Smooth muscle cell (in vitro differentiated cells): ENCODE data around the gene MEX3D. TPM values are rescaled to one million over a fixed set of nuclear protein-coding genes. Genes with fewer than 3 reads are reported as not detected.

Experiments used
- DNase-seq: peaks from one replicate; lab custom pipeline; 2025; ENCODE audit not compliant: unreplicated experiment; lab: John Stamatoyannopoulos, UW
- H2AFZ ChIP-seq: fragments of 200-600 bp; sonication (generic); 2 replicates; pipeline ENCODE4 v1.6.0; 2016; ENCODE audit warnings: antibody characterized with exemption, low read depth, mild to moderate bottlenecking
- H3F3A ChIP-seq: fragments of 200-600 bp; sonication (generic); 2 replicates; pipeline ENCODE4 v1.6.0; 2017; ENCODE audit warnings: antibody characterized with exemption, low read depth
- H3K27ac ChIP-seq: fragments of 200-600 bp; sonication (generic); 2 replicates; pipeline ENCODE4 v1.5.1; 2016; ENCODE audit warnings: low read depth, mild to moderate bottlenecking
- H3K27me3 ChIP-seq: fragments of 200-600 bp; sonication (generic); 2 replicates; pipeline ENCODE4 v1.6.1; 2016; ENCODE audit warnings: low read depth, mild to moderate bottlenecking
- H3K36me3 ChIP-seq: fragments of 200-600 bp; sonication (generic); 2 replicates; pipeline ENCODE4 v1.5.1; 2016; ENCODE audit warnings: low read depth
- H3K4me1 ChIP-seq: fragments of 200-600 bp; sonication (generic); 2 replicates; pipeline ENCODE4 v1.5.1; 2016; ENCODE audit warnings: low read depth
- H3K4me2 ChIP-seq: fragments of 200-600 bp; sonication (generic); 2 replicates; pipeline ENCODE4 v1.6.0; 2016; ENCODE audit warnings: mild to moderate bottlenecking
- H3K4me3 ChIP-seq: fragments of 200-600 bp; sonication (generic); 2 replicates; pipeline ENCODE4 v1.5.1; 2016; ENCODE audit warnings: mild to moderate bottlenecking
- H3K79me2 ChIP-seq: fragments of 200-600 bp; sonication (generic); 2 replicates; pipeline ENCODE4 v1.6.0; 2016; ENCODE audit warnings: low read depth, mild to moderate bottlenecking
- H3K9ac ChIP-seq: fragments of 200-600 bp; sonication (generic); 2 replicates; pipeline ENCODE4 v1.6.0; 2016; ENCODE audit warnings: low read depth
- H3K9me3 ChIP-seq: fragments of 200-600 bp; sonication (generic); replicated peaks from 2 replicates; pipeline ENCODE4 v1.5.1; 2016; ENCODE audit warnings: low read depth
- H4K20me1 ChIP-seq: fragments of 200-600 bp; sonication (generic); 2 replicates; pipeline ENCODE4 v1.6.0; 2016; ENCODE audit warnings: low read depth
- WGBS: methylation state at CpG from one replicate; pipeline ENCODE4 v1.1.7; 2016; ENCODE audit warnings: low lambda C conversion rate; 5-methylcytosine and 5-hydroxymethylcytosine counted together
- polyA plus RNA-seq: library from polyadenylated mRNA; unstranded; fragments of >200 nt; fragmentation: Nextera tagmentation; extraction: Ambion mirVana; gene quantifications from 2 replicates; pipeline ENCODE4 v1.2.1, GENCODE V29; 2016
- total RNA-seq: library from RNA; depleted of rRNA; stranded (reverse); fragments of >200 nt; gene quantifications from 2 replicates; pipeline ENCODE4 v1.2.3, GENCODE V29; 2014
- TF ChIP-seq, protein P1 (sequence below): fragments of 200-600 bp; sonication (generic); IDR thresholded peaks from 2 replicates; pipeline ENCODE4 v1.5.1; 2017; ENCODE audit warnings: borderline replicate concordance, mild to moderate bottlenecking, antibody characterized with exemption; ENCODE audit not compliant: insufficient read depth, poor library complexity, severe bottlenecking

Gene MEX3D
- total and polyA plus RNA-seq, 2 experiments from 2014 or later: 8.4 to 28.6 TPM

DNA sequence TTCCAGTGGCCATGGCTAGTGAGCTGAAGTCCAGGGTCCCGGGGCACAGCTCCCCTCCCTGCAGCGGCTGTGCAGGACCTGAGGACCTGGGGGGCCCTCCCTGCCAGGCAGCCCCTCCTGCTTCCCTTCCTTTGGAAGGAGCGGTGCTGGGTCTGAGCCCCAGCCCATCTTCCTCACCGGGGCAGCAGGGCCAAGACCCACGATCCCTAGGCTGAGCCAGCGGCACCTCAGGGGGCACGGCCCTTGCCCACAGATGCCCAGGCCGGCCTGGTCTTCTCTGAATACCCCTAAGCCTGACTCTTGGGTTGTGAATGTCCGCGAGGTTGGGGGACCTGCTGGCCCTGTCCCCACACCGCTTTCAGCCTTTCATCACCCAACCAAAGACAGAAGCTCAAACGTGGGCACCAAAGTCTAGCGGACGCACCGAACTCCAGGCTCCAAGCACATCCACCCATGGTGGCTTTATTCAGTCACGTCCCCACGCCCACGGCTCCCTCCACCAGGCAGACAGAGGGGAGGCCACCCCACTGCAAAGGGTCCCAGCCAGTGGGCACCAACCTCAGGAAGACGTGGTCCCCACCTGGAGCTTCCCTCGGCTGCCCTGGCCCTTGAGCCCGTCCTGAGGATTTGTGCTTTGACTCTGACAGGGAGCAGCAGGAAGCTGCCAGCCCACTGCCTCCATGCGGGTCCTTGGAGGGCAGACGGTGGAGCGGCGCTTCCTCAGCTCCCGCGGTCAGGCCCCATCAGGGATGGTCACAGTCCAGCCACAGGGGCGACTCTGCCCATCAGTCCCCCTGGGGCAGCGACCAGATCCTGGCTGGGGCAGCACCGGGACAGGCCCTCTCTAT lies 8.3 kb upstream of the MEX3D start:
- Histone ChIP-seq H3K9me3 (no peaks in the 10 kb centered on the region), H4K20me1 (peaks cover 6% of the 10 kb centered on the region), H3F3A (no peaks in the 10 kb centered on the region), H3K9ac (no peak overlapping the region), H2AFZ (no peak overlapping the region), H3K27me3 (no peaks in the 10 kb centered on the region), H3K4me3 (no peak overlapping the region), H3K79me2 (no peaks in the 10 kb centered on the region), H3K4me1 (no peaks in the 10 kb centered on the region), H3K4me2 (no peak overlapping the region), H3K36me3 (peaks cover 3% of the 10 kb centered on the region), H3K27ac (no peak overlapping the region)
- WGBS: 95% methylated on average over 29 of the region's 30 CpGs
- DNase-seq: no peak
- TF ChIP-seq, protein P1, sequence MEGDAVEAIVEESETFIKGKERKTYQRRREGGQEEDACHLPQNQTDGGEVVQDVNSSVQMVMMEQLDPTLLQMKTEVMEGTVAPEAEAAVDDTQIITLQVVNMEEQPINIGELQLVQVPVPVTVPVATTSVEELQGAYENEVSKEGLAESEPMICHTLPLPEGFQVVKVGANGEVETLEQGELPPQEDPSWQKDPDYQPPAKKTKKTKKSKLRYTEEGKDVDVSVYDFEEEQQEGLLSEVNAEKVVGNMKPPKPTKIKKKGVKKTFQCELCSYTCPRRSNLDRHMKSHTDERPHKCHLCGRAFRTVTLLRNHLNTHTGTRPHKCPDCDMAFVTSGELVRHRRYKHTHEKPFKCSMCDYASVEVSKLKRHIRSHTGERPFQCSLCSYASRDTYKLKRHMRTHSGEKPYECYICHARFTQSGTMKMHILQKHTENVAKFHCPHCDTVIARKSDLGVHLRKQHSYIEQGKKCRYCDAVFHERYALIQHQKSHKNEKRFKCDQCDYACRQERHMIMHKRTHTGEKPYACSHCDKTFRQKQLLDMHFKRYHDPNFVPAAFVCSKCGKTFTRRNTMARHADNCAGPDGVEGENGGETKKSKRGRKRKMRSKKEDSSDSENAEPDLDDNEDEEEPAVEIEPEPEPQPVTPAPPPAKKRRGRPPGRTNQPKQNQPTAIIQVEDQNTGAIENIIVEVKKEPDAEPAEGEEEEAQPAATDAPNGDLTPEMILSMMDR: no peak

GRCh38 chr19:1575323-1576241 lies 7.5 kb upstream of the MEX3D start:
- H2AFZ ChIP-seq: no peak overlapping the region
- no peak overlapping the region for H3K4me2 ChIP-seq
- DNase-seq: no peak
- H3K79me2 ChIP-seq: no peaks in the 10 kb centered on the region
- no peaks in the 10 kb centered on the region for H3F3A ChIP-seq
- TF ChIP-seq, protein P1: no peak
- no peaks in the 10 kb centered on the region for H3K4me1 ChIP-seq
- no peaks in the 10 kb centered on the region for H3K27me3 ChIP-seq
- WGBS: 96% methylated on average over 22 of the region's 22 CpGs
- no peak overlapping the region for H3K9ac ChIP-seq
- peaks cover 3% of the 10 kb centered on the region for H3K36me3 ChIP-seq
- peaks cover 6% of the 10 kb centered on the region for H4K20me1 ChIP-seq
- H3K27ac ChIP-seq: no peak overlapping the region
- H3K9me3 ChIP-seq: no peaks in the 10 kb centered on the region
- no peak overlapping the region for H3K4me3 ChIP-seq

- Histone ChIP-seq H3K27ac (no peak overlapping the region), H2AFZ (no peak overlapping the region), H3K4me1 (no peaks in the 10 kb centered on the region), H3K9me3 (no peaks in the 10 kb centered on the region), H3K9ac (no peak overlapping the region), H3K4me2 (no peak overlapping the region), H3F3A (no peaks in the 10 kb centered on the region), H3K27me3 (no peaks in the 10 kb centered on the region), H3K79me2 (no peaks in the 10 kb centered on the region), H3K4me3 (no peak overlapping the region), H3K36me3 (no peaks in the 10 kb centered on the region), H4K20me1 (peaks cover 6% of the 10 kb centered on the region)
- 96% methylated on average over 34 of the region's 34 CpGs for WGBS
- no peak for DNase-seq
- TF ChIP-seq, protein P1: no peak
Measured at GRCh38 chr19:1574354-1575136, 6.4 kb upstream of the MEX3D start.
